Measurements from ENCODE around the gene SFMBT1. TPM values are rescaled to one million over a fixed set of nuclear protein-coding genes. Genes with fewer than 3 reads are reported as not detected.

Gene SFMBT1
- total and polyA plus RNA-seq, 2 of the 8 experiments (the other 6 are each of a cell fraction or from before 2014, with no cell fraction given), result 8.1 to 16.8 TPM

- no peak overlapping the region for H3K4me2 ChIP-seq (ENCODE audit: insufficient read depth in 1 of 2, low read depth in 2 of 2, low read length in 2 of 2)
- H2BK5ac ChIP-seq (ENCODE audit: low read depth, low read length), result no peak overlapping the region
- H3K79me1 ChIP-seq (ENCODE audit: low read depth, low read length), result peaks cover 3% of the 10 kb centered on the region
- H2AFZ ChIP-seq (ENCODE audit: low read length), result no peak overlapping the region
- no peak overlapping the region for H3K56ac ChIP-seq (replicated peaks; ENCODE audit: insufficient read length, low read depth, low read length)
- H2BK20ac ChIP-seq (ENCODE audit: low read length), result no peak overlapping the region
- no peak overlapping the region for H4K91ac ChIP-seq (replicated peaks; ENCODE audit: insufficient read length, low read length)
- H4K5ac ChIP-seq (ENCODE audit: insufficient read length, low read depth, low read length), result no peak overlapping the region
- no peak overlapping the region for H3K4ac ChIP-seq (replicated peaks; ENCODE audit: insufficient read length, low read depth, low read length)
- no peaks in the 10 kb centered on the region for H3K27me3 ChIP-seq (replicated peaks in 1 of 4; ENCODE audit: control insufficient read depth in 3 of 4, extremely low read depth in 1 of 4, insufficient read depth in 3 of 4, low read length in 3 of 4)
- H3K4me1 ChIP-seq (replicated peaks in 1 of 4; ENCODE audit: control insufficient read depth in 3 of 4, insufficient read depth in 4 of 4, low read length in 3 of 4), result peaks cover 2 to 14% (median 7%) of the 10 kb centered on the region in 4 experiments; a peak in 6 of 7 replicates
- no peaks in the 10 kb centered on the region for H3K36me3 ChIP-seq (ENCODE audit: control insufficient read depth in 2 of 4, insufficient read depth in 4 of 4, low read length in 3 of 4)
- H3K27ac ChIP-seq (ENCODE audit: low read depth, low read length), result no peak overlapping the region; the same call in 1 of the 2 replicates
- H3K23ac ChIP-seq (ENCODE audit: insufficient read length), result no peak overlapping the region
- H3K14ac ChIP-seq (ENCODE audit: insufficient read length), result no peak overlapping the region
- POLR2A ChIA-PET (ENCODE audit: partially characterized antibody), result no interaction called here
- FAIRE-seq (no peak), DNase-seq (ENCODE audit: low read depth in 1 of 2, low spot score in 2 of 2) (no peak)
- no peak overlapping the region for H4K8ac ChIP-seq (ENCODE audit: extremely low read depth, insufficient read depth, low read length)
- H2AK5ac ChIP-seq (ENCODE audit: low read depth, low read length), result no peak overlapping the region
- no peak overlapping the region for H2BK120ac ChIP-seq (replicated peaks; ENCODE audit: low read depth, low read length)
- no peak overlapping the region for H2BK15ac ChIP-seq (ENCODE audit: low read length)
- CTCF ChIA-PET (ENCODE audit: partially characterized antibody), result interaction anchor here (0.9 to 2.1 kb wide), 3 partner anchors 11 to 46 kb away, joined by 3 to 4 read pairs (median 3); no protein-coding TSS in a partner anchor
- no peak overlapping the region for H3K18ac ChIP-seq (ENCODE audit: extremely low read depth, low read length)
- H3K9me3 ChIP-seq (ENCODE audit: insufficient read depth in 2 of 2, low read depth in 1 of 2, low read length in 1 of 2), result no peaks in the 10 kb centered on the region
- no peak for TF ChIP-seq TAF1 (IDR thresholded peaks at IDR 0.05; ENCODE audit: low read depth, low read length)
- no peak for TF ChIP-seq POU5F1 (IDR thresholded peaks at IDR 0.05; ENCODE audit: low read depth, low read length)
- TF ChIP-seq TBP (IDR thresholded peaks at IDR 0.05; ENCODE audit: low read depth, low read length), result no peak
- no peak for TF ChIP-seq POLR2A (IDR thresholded peaks at IDR 0.05; ENCODE audit: control extremely low read depth in 1 of 2, low read depth in 2 of 2, low read length in 2 of 2)
- TF ChIP-seq RBBP5 (IDR thresholded peaks at IDR 0.05; ENCODE audit: borderline replicate concordance, low read depth, low read length), result no peak
- TF ChIP-seq PHF8 (conservative IDR thresholded peaks at IDR 0.05; ENCODE audit: low read depth, low read length), result no peak
- no peak overlapping the region for H3K4me3 ChIP-seq (ENCODE audit: extremely low read depth in 1 of 4, insufficient read depth in 2 of 4, low read depth in 3 of 4, low read length in 4 of 4)
- H3K23me2 ChIP-seq (ENCODE audit: low read depth, low read length), result no peaks in the 10 kb centered on the region
- peaks cover 0 to 45% of the 10 kb centered on the region in 2 experiments; a peak in 2 of 4 replicates for H3K79me2 ChIP-seq (ENCODE audit: control insufficient read depth in 1 of 2, insufficient read depth in 2 of 2, low read length in 2 of 2)
- no peak overlapping the region for H3K9ac ChIP-seq (replicated peaks in 1 of 4; ENCODE audit: extremely low read depth in 1 of 4, low read depth in 3 of 4, low read length in 3 of 4)
- H4K20me1 ChIP-seq (replicated peaks in 1 of 2; ENCODE audit: control insufficient read depth in 1 of 2, insufficient read depth in 2 of 2, low read length in 2 of 2), result no peaks in the 10 kb centered on the region
- no peak overlapping the region for H2BK12ac ChIP-seq (ENCODE audit: low read depth, low read length)
Measured at GRCh38 chr3:53032609-53033008, 13.3 kb downstream of the SFMBT1 start.
